DOHH2 (cell line): ENCODE results near the gene KBTBD13.

Source experiments
- H3F3A ChIP-seq: fragments of 200-600 bp; sonication (generic), shearing (Covaris generic); 2 replicates; pipeline ENCODE4 v1.6.0; 2016; ENCODE audit warnings: antibody characterized with exemption, mild to moderate bottlenecking; ENCODE audit not compliant: control insufficient read depth, insufficient read depth
- H3K27ac ChIP-seq: fragments of 200-600 bp; sonication (generic); 2 replicates; pipeline ENCODE4 v1.5.1; 2014; ENCODE audit warnings: low read depth, mild to moderate bottlenecking, low read length, moderate library complexity
- H3K27me3 ChIP-seq: fragments of 200-600 bp; sonication (generic); 2 replicates; pipeline ENCODE4 v1.6.1; 2014; ENCODE audit warnings: mild to moderate bottlenecking, low read length, mixed read lengths; ENCODE audit not compliant: control insufficient read depth
- H3K36me3 ChIP-seq: fragments of 200-600 bp; sonication (generic); 2 replicates; pipeline ENCODE4 v1.6.1; 2014; ENCODE audit warnings: mild to moderate bottlenecking, low read length, moderate library complexity, mixed read lengths; ENCODE audit not compliant: control insufficient read depth
- H3K4me1 ChIP-seq: fragments of 200-600 bp; sonication (generic); 2 replicates; pipeline ENCODE4 v1.6.1; 2014; ENCODE audit warnings: mild to moderate bottlenecking, low read length, mixed read lengths; ENCODE audit not compliant: control insufficient read depth
- H3K4me2 ChIP-seq: fragments of 200-600 bp; sonication (generic); 2 replicates; pipeline ENCODE4 v1.6.0; 2014; ENCODE audit warnings: mild to moderate bottlenecking, low read length, moderate library complexity
- H3K4me3 ChIP-seq: fragments of 200-600 bp; sonication (generic); 2 replicates; pipeline ENCODE4 v1.5.1; 2014; ENCODE audit warnings: mild to moderate bottlenecking, low read length, mixed read lengths
- H3K79me2 ChIP-seq: fragments of 200-600 bp; sonication (generic); 2 replicates; pipeline ENCODE4 v1.6.1; 2014; ENCODE audit warnings: mild to moderate bottlenecking, low read length, mixed read lengths; ENCODE audit not compliant: control insufficient read depth
- H3K9me2 ChIP-seq: fragments of 200-600 bp; sonication (generic); replicated peaks from 2 replicates; pipeline ENCODE4 v1.6.1; 2014; ENCODE audit warnings: mild to moderate bottlenecking, low read length, mixed read lengths; ENCODE audit not compliant: control insufficient read depth
- H3K9me3 ChIP-seq: fragments of 200-600 bp; sonication (generic); 2 replicates; pipeline ENCODE4 v1.6.1; 2014; ENCODE audit warnings: antibody characterized with exemption, low read length, mixed read lengths; ENCODE audit not compliant: control insufficient read depth, insufficient read depth
- H4K20me1 ChIP-seq: fragments of 200-600 bp; sonication (generic); 2 replicates; pipeline ENCODE4 v1.6.0; 2014; ENCODE audit warnings: low read depth, mild to moderate bottlenecking, antibody characterized with exemption, low read length, moderate library complexity; ENCODE audit not compliant: control insufficient read depth, insufficient read depth
- EZH2phosphoT487 ChIP-seq: fragments of 200-600 bp; sonication (generic); IDR thresholded peaks from 2 replicates; pipeline ENCODE4 v1.6.1; 2017; ENCODE audit warnings: borderline replicate concordance, mild to moderate bottlenecking, antibody characterized with exemption, low read length, moderate library complexity, mixed read lengths
- TF ChIP-seq, protein P1 (sequence below): fragments of 200-600 bp; sonication (generic); IDR thresholded peaks from one replicate; pipeline ENCODE4 v1.5.1; 2014; ENCODE audit warnings: antibody characterized with exemption, mild to moderate bottlenecking, low read depth, low read length; ENCODE audit not compliant: poor library complexity, severe bottlenecking

KBTBD13 gene

DNA sequence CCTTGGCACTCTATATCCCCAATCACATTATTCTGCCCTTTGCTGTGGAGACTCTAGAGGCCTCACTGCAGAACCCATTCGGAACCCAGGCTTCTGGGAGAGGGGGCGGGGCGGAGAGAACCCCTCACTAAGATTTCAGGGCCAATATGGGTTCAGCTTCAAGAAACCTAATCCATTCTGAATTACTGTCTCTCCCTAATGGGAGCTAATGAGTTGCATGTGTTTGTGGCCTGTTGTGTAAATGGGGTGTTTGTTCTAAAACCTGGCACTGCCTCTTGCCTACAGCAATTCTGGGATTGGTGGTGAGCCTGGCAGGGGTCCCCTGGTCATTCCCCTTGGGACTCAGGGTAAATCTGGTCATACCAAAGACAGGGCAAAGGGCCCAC is 8.2 kb upstream of the KBTBD13 start:
- Histone ChIP-seq H3F3A (no peaks in the 10 kb centered on the region), H3K27me3 (peaks cover 15% of the 10 kb centered on the region), H3K9me2 (no peaks in the 10 kb centered on the region), H3K27ac (no peak overlapping the region), H3K36me3 (no peaks in the 10 kb centered on the region), H3K79me2 (no peaks in the 10 kb centered on the region), H3K9me3 (no peaks in the 10 kb centered on the region), H4K20me1 (no peaks in the 10 kb centered on the region), H3K4me1 (peaks cover 11% of the 10 kb centered on the region), H3K4me2 (no peak overlapping the region), H3K4me3 (no peak overlapping the region)
- TF ChIP-seq, protein P1, sequence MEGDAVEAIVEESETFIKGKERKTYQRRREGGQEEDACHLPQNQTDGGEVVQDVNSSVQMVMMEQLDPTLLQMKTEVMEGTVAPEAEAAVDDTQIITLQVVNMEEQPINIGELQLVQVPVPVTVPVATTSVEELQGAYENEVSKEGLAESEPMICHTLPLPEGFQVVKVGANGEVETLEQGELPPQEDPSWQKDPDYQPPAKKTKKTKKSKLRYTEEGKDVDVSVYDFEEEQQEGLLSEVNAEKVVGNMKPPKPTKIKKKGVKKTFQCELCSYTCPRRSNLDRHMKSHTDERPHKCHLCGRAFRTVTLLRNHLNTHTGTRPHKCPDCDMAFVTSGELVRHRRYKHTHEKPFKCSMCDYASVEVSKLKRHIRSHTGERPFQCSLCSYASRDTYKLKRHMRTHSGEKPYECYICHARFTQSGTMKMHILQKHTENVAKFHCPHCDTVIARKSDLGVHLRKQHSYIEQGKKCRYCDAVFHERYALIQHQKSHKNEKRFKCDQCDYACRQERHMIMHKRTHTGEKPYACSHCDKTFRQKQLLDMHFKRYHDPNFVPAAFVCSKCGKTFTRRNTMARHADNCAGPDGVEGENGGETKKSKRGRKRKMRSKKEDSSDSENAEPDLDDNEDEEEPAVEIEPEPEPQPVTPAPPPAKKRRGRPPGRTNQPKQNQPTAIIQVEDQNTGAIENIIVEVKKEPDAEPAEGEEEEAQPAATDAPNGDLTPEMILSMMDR, result no peak
- no peak for TF ChIP-seq EZH2phosphoT487

DNA sequence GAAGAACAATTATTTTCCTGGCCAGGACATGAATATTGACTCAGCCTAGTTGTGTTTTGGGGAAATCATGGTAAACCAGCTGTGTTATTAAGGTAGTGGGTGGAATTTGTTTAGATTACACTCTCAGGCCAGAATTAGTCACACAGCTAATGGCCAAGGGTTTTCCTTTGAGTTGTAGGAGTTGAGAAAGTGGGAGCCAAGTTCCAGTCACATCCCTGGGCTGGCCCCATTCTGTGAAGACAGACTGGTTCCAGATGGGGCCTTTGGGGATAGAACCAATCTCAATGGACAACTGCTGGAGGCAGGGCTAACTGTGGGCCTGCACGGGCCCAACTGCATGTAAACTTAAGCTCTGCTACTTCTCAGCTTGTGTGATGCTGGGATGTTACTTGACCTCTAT is 7.4 kb upstream of the KBTBD13 start:
- Histone ChIP-seq H3K9me3 (no peaks in the 10 kb centered on the region), H3K4me3 (no peak overlapping the region), H4K20me1 (no peaks in the 10 kb centered on the region), H3K36me3 (no peaks in the 10 kb centered on the region), H3K4me1 (peaks cover 11% of the 10 kb centered on the region), H3K27me3 (peaks cover 13% of the 10 kb centered on the region), H3K4me2 (no peak overlapping the region), H3K79me2 (no peaks in the 10 kb centered on the region), H3K27ac (no peak overlapping the region), H3F3A (no peaks in the 10 kb centered on the region), H3K9me2 (no peaks in the 10 kb centered on the region)
- no peak for TF ChIP-seq EZH2phosphoT487
- TF ChIP-seq, protein P1, result no peak

DNA sequence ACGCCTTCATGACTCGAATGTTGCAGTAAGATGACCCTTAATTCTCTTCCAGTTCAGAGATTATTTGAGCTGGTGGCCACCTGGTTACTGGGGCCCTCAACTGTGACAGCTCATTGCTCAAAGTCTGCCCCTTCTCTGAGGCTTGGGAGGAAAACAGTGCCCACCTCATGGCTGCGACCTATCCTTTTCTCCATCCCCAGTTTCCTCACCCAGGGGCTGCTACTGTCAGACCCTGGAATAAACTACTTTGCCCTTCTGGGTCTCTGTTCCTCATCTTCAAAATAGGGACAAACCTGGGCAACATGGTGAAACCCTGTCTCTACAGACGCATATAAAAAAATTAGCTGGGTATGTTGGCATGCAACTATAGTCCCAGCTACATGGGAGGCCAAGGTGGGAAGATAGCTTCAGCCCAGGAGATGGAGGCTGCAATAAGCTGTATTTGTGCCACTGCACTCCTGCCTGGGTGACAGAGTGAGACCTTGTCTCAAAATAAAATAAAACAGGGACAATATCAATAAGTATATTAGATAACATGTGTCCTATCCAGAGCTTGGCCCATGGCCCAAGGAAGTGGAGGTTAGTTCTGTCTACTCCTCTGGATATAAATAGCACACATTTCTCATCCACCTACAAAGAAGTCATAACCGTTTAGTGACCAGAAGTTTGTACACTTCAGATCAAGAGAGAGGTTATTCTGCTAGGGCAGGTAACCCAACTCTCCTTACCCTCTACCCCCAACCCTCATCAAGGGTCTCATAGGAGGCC is 6.6 kb upstream of the KBTBD13 start:
- H3K36me3 ChIP-seq, result no peaks in the 10 kb centered on the region
- no peaks in the 10 kb centered on the region for H3K9me2 ChIP-seq
- no peak overlapping the region for H3K27ac ChIP-seq
- H3K27me3 ChIP-seq, result peaks cover 12% of the 10 kb centered on the region
- H3K9me3 ChIP-seq, result no peaks in the 10 kb centered on the region
- H3K4me1 ChIP-seq, result peaks cover 11% of the 10 kb centered on the region
- H3K4me3 ChIP-seq, result no peak overlapping the region
- no peak for TF ChIP-seq EZH2phosphoT487
- TF ChIP-seq, protein P1, result no peak
- no peaks in the 10 kb centered on the region for H4K20me1 ChIP-seq
- no peak overlapping the region for H3K4me2 ChIP-seq
- no peaks in the 10 kb centered on the region for H3F3A ChIP-seq
- no peaks in the 10 kb centered on the region for H3K79me2 ChIP-seq
